ENCODE measurements around the gene PLIN3.

PLIN3 gene

GRCh38 chr19:4831304-4831978 is 36.0 kb downstream of the PLIN3 start, which contains the start of gene TICAM1 (continued):
- TF ChIP-seq ZNF239 (tag by site-specific recombination; IDR thresholded peaks at IDR 0.05) (no peak), IKZF3 (tag by site-specific recombination; IDR thresholded peaks at IDR 0.05) (no peak), ZNF600 (tag by site-specific recombination; IDR thresholded peaks at IDR 0.05) (peak; percentile 42; the same call in 1 of the 2 replicates), ZSCAN30 (tag by site-specific recombination; IDR thresholded peaks at IDR 0.05) (0 out of 2 replicates have a peak, but pooled peaks have one; percentile 53), ZIC2 (tag by site-specific recombination; IDR thresholded peaks at IDR 0.05) (peak; percentile 67), ZNF843 (tag by site-specific recombination; IDR thresholded peaks at IDR 0.05) (0 out of 2 replicates have a peak, but pooled peaks have one; percentile 18)
- TF ChIP-seq, protein P1, sequence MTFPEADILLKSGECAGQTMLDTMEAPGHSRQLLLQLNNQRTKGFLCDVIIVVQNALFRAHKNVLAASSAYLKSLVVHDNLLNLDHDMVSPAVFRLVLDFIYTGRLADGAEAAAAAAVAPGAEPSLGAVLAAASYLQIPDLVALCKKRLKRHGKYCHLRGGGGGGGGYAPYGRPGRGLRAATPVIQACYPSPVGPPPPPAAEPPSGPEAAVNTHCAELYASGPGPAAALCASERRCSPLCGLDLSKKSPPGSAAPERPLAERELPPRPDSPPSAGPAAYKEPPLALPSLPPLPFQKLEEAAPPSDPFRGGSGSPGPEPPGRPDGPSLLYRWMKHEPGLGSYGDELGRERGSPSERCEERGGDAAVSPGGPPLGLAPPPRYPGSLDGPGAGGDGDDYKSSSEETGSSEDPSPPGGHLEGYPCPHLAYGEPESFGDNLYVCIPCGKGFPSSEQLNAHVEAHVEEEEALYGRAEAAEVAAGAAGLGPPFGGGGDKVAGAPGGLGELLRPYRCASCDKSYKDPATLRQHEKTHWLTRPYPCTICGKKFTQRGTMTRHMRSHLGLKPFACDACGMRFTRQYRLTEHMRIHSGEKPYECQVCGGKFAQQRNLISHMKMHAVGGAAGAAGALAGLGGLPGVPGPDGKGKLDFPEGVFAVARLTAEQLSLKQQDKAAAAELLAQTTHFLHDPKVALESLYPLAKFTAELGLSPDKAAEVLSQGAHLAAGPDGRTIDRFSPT (tag by site-specific recombination; IDR thresholded peaks at IDR 0.05): peak; percentile 69; the same call in 1 of the 2 replicates
- TF ChIP-seq, protein P2, sequence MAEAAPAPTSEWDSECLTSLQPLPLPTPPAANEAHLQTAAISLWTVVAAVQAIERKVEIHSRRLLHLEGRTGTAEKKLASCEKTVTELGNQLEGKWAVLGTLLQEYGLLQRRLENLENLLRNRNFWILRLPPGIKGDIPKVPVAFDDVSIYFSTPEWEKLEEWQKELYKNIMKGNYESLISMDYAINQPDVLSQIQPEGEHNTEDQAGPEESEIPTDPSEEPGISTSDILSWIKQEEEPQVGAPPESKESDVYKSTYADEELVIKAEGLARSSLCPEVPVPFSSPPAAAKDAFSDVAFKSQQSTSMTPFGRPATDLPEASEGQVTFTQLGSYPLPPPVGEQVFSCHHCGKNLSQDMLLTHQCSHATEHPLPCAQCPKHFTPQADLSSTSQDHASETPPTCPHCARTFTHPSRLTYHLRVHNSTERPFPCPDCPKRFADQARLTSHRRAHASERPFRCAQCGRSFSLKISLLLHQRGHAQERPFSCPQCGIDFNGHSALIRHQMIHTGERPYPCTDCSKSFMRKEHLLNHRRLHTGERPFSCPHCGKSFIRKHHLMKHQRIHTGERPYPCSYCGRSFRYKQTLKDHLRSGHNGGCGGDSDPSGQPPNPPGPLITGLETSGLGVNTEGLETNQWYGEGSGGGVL (tag by site-specific recombination; IDR thresholded peaks at IDR 0.05): peak; percentile 48; the same call in 1 of the 2 replicates

DNA sequence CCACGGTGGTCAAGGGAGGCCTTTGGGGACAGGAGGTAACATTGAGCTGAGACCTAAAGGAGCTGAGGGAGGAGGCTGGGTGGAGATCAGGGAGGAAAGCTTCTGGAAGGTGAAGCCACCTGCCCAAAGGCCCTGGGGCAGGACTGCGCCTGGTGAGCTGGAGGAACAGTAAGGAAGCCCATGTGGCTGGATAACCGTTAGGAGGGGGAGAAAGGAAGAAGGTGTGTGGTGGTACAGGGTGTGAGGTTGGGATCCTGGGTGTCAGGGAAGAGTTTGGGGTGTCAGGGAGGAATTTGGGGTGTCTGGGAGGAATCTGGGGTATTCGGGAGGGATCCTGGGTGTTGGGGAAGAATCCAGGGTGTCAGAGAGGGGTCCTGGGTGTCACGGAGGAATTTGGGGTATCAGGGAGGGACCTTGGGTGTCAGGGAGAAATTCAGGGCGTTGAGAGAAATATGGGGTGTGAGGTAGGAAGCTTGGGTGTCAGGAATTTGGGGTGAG is 36.6 kb downstream of the PLIN3 start:
- TF ChIP-seq, protein P3, sequence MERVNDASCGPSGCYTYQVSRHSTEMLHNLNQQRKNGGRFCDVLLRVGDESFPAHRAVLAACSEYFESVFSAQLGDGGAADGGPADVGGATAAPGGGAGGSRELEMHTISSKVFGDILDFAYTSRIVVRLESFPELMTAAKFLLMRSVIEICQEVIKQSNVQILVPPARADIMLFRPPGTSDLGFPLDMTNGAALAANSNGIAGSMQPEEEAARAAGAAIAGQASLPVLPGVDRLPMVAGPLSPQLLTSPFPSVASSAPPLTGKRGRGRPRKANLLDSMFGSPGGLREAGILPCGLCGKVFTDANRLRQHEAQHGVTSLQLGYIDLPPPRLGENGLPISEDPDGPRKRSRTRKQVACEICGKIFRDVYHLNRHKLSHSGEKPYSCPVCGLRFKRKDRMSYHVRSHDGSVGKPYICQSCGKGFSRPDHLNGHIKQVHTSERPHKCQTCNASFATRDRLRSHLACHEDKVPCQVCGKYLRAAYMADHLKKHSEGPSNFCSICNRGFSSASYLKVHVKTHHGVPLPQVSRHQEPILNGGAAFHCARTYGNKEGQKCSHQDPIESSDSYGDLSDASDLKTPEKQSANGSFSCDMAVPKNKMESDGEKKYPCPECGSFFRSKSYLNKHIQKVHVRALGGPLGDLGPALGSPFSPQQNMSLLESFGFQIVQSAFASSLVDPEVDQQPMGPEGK (tag by site-specific recombination; IDR thresholded peaks at IDR 0.05): no peak
- TF ChIP-seq ZNF792 (tag by site-specific recombination; IDR thresholded peaks at IDR 0.05) (no peak; the same call in 1 of the 2 replicates), HOXC10 (CRISPR knock-in tag; IDR thresholded peaks at IDR 0.05) (no peak), KLF16 (tag by site-specific recombination; IDR thresholded peaks at IDR 0.05) (no peak), TCF7L2 (IDR thresholded peaks at IDR 0.05; ENCODE audit: borderline replicate concordance, low read depth, low read length) (no peak), ZNF248 (tag by site-specific recombination; IDR thresholded peaks at IDR 0.05) (no peak), ZNF623 (tag by site-specific recombination; IDR thresholded peaks at IDR 0.05) (peak; percentile 95), ZBTB7A (tag by site-specific recombination; IDR thresholded peaks at IDR 0.05; ENCODE audit: low read depth) (peak; percentile 11; the same call in 1 of the 2 replicates), ZNF280D (tag by site-specific recombination; IDR thresholded peaks at IDR 0.05) (0 out of 2 replicates have a peak, but pooled peaks have one; percentile 17)
- TF ChIP-seq, protein P4, sequence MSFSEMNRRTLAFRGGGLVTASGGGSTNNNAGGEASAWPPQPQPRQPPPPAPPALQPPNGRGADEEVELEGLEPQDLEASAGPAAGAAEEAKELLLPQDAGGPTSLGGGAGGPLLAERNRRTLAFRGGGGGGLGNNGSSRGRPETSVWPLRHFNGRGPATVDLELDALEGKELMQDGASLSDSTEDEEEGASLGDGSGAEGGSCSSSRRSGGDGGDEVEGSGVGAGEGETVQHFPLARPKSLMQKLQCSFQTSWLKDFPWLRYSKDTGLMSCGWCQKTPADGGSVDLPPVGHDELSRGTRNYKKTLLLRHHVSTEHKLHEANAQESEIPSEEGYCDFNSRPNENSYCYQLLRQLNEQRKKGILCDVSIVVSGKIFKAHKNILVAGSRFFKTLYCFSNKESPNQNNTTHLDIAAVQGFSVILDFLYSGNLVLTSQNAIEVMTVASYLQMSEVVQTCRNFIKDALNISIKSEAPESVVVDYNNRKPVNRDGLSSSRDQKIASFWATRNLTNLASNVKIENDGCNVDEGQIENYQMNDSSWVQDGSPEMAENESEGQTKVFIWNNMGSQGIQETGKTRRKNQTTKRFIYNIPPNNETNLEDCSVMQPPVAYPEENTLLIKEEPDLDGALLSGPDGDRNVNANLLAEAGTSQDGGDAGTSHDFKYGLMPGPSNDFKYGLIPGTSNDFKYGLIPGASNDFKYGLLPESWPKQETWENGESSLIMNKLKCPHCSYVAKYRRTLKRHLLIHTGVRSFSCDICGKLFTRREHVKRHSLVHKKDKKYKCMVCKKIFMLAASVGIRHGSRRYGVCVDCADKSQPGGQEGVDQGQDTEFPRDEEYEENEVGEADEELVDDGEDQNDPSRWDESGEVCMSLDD (tag by site-specific recombination; IDR thresholded peaks at IDR 0.05): peak; percentile 96
- H3K36me3 ChIP-seq (ENCODE audit: control insufficient read depth in 2 of 2, insufficient read depth in 1 of 2, low read length in 2 of 2): no peaks in the 10 kb centered on the region
- H3K4me3 ChIP-seq (ENCODE audit: low read depth, low read length): peak overlapping the region; percentile 70
- ChIA-PET CTCF (interaction anchor here (0.6 to 1.0 kb wide), 3 partner anchors 21 to 94 kb away, joined by 3 read pairs; no protein-coding TSS in a partner anchor), POLR2A (no interaction called here)
- H3K9me3 ChIP-seq (ENCODE audit: control insufficient read depth, insufficient read depth, low read depth, low read length): no peaks in the 10 kb centered on the region
- H3K4me1 ChIP-seq (ENCODE audit: control insufficient read depth, insufficient read depth, low read length): no peaks in the 10 kb centered on the region
- no peak overlapping the region for H3K27ac ChIP-seq (ENCODE audit: extremely low read depth, low read depth, low read length)
